Measurements from ENCODE around the gene POU2F1. TPM values are rescaled to one million over a fixed set of nuclear protein-coding genes. Genes with fewer than 3 reads are reported as not detected.

POU2F1 gene
- total RNA-seq, 4 donors from 2014 or later = 8.4 to 32.1 (median 17.5) TPM

GRCh38 chr1:167365360-167365759 lies 144.7 kb downstream of the POU2F1 start:
- TF ChIP-seq POLR2A (IDR thresholded peaks at IDR 0.05) = no peak
- TF ChIP-seq EP300 (IDR thresholded peaks at IDR 0.05) = no peak
- TF ChIP-seq POLR2AphosphoS5 (IDR thresholded peaks at IDR 0.05) = no peak
- no peak for TF ChIP-seq CTCF (IDR thresholded peaks at IDR 0.05)
- WGBS = 100% methylated on average over 2 of the region's 2 CpGs

GRCh38 chr1:167367705-167368104 lies 147.0 kb downstream of the POU2F1 start:
- H3K9me3 ChIP-seq = no peaks in the 10 kb centered on the region
- H3K4me3 ChIP-seq = no peak overlapping the region
- H3K27ac ChIP-seq = no peak overlapping the region
- H3K27me3 ChIP-seq = no peaks in the 10 kb centered on the region
- TF ChIP-seq CTCF (IDR thresholded peaks at IDR 0.05) (no peak), POLR2A (IDR thresholded peaks at IDR 0.05) (no peak), EP300 (IDR thresholded peaks at IDR 0.05) (no peak), POLR2AphosphoS5 (IDR thresholded peaks at IDR 0.05) (no peak)
- WGBS = 83% methylated on average over 4 of the region's 4 CpGs
- peaks cover 3% of the 10 kb centered on the region for H3K4me1 ChIP-seq
- no peak for DNase-seq (ENCODE audit: low spot score in 2 of 2)
- peaks cover 2% of the 10 kb centered on the region for H3K36me3 ChIP-seq

More at GRCh38 chr1:167365360-167365759, 144.7 kb downstream of the POU2F1 start:
- no peak overlapping the region for H3K27ac ChIP-seq
- DNase-seq (ENCODE audit: low spot score in 2 of 2) = no peak
- no peak overlapping the region for H3K4me3 ChIP-seq
- H3K36me3 ChIP-seq = peaks cover 2% of the 10 kb centered on the region
- H3K27me3 ChIP-seq = no peaks in the 10 kb centered on the region
- no peaks in the 10 kb centered on the region for H3K4me1 ChIP-seq
- H3K9me3 ChIP-seq = no peaks in the 10 kb centered on the region

GRCh38 chr1:167369175-167369574 lies 148.5 kb downstream of the POU2F1 start:
- TF ChIP-seq EP300 (IDR thresholded peaks at IDR 0.05) (no peak), POLR2AphosphoS5 (IDR thresholded peaks at IDR 0.05) (no peak)
- H3K36me3 ChIP-seq = peaks cover 2% of the 10 kb centered on the region

GRCh38 chr1:167369933-167370332 lies 149.2 kb downstream of the POU2F1 start:
- WGBS = 86% methylated on average over 4 of the region's 4 CpGs
- Histone ChIP-seq H3K36me3 (peaks cover 2% of the 10 kb centered on the region), H3K4me3 (no peak overlapping the region), H3K4me1 (peaks cover 10% of the 10 kb centered on the region), H3K27ac (no peak overlapping the region), H3K27me3 (no peaks in the 10 kb centered on the region), H3K9me3 (no peaks in the 10 kb centered on the region)
- TF ChIP-seq POLR2AphosphoS5 (IDR thresholded peaks at IDR 0.05) (no peak), CTCF (IDR thresholded peaks at IDR 0.05) (no peak), POLR2A (IDR thresholded peaks at IDR 0.05) (no peak)
- DNase-seq (ENCODE audit: low spot score in 2 of 2) = no peak

More at GRCh38 chr1:167369175-167369574, 148.5 kb downstream of the POU2F1 start:
- no peak overlapping the region for H3K4me3 ChIP-seq
- H3K27me3 ChIP-seq = no peaks in the 10 kb centered on the region
- H3K27ac ChIP-seq = no peak overlapping the region
- no peaks in the 10 kb centered on the region for H3K9me3 ChIP-seq
- peaks cover 10% of the 10 kb centered on the region for H3K4me1 ChIP-seq
- no peak for DNase-seq (ENCODE audit: low spot score in 2 of 2)

GRCh38 chr1:167371030-167371429 lies 150.3 kb downstream of the POU2F1 start:
- Histone ChIP-seq H3K4me3 (no peak overlapping the region), H3K27me3 (no peaks in the 10 kb centered on the region), H3K9me3 (no peaks in the 10 kb centered on the region), H3K4me1 (peaks cover 10% of the 10 kb centered on the region), H3K27ac (no peak overlapping the region), H3K36me3 (peaks cover 6% of the 10 kb centered on the region)
- WGBS = 91% methylated on average over 4 of the region's 4 CpGs
- DNase-seq (ENCODE audit: low spot score in 2 of 2) = no peak
- TF ChIP-seq EP300 (IDR thresholded peaks at IDR 0.05) (no peak), CTCF (IDR thresholded peaks at IDR 0.05) (no peak), POLR2A (IDR thresholded peaks at IDR 0.05) (no peak), POLR2AphosphoS5 (IDR thresholded peaks at IDR 0.05) (no peak)

GRCh38 chr1:167373398-167373797 lies 152.7 kb downstream of the POU2F1 start:
- Histone ChIP-seq H3K27me3 (no peaks in the 10 kb centered on the region), H3K4me3 (no peak overlapping the region), H3K36me3 (peaks cover 15% of the 10 kb centered on the region), H3K27ac (no peak overlapping the region), H3K4me1 (peaks cover 10% of the 10 kb centered on the region), H3K9me3 (no peaks in the 10 kb centered on the region)
- DNase-seq (ENCODE audit: low spot score in 2 of 2) = no peak
- TF ChIP-seq POLR2AphosphoS5 (IDR thresholded peaks at IDR 0.05) = no peak
- no peak for TF ChIP-seq CTCF (IDR thresholded peaks at IDR 0.05)
- no peak for TF ChIP-seq POLR2A (IDR thresholded peaks at IDR 0.05)
- no peak for TF ChIP-seq EP300 (IDR thresholded peaks at IDR 0.05)
- WGBS = 53% methylated on average over 1 of the region's 1 CpG

Data from suprapubic skin (tissue), 4 donors.